ENCODE data around the gene LRRC8E.
"Not testable (repeated sequence)": the region's sequence is repeated elsewhere in the genome, so short reads cannot be mapped to it uniquely, and the experiment has no call there.

Gene LRRC8E

GRCh38 chr19:7883796-7884570, 4.3 kb upstream of the LRRC8E start:
- in situ Hi-C loops (cut with MboI; ENCODE audit: low sequenced_read_pairs), result no loop called here

DNA sequence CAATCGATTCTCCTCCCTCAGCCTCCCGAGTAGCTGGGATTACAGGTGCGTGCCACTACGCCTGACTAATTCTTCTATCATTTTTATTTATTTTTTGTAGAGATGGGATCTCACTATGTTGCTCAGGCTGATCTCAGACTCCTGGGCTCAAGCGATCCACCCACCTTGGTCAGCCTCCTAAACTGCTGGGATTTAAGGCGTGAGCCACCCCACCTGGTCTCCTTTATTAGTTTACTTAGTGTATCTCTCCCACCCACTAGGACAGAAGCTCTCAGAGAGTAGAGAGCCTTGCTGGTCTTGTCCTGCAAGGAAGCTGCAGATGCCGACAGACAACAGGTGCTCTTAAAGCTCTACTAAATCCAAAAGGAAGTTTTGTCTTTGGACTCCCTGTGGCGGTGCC, 2.5 kb upstream of the LRRC8E start:
- in situ Hi-C loops (cut with MboI; ENCODE audit: low sequenced_read_pairs), result no loop called here

DNA sequence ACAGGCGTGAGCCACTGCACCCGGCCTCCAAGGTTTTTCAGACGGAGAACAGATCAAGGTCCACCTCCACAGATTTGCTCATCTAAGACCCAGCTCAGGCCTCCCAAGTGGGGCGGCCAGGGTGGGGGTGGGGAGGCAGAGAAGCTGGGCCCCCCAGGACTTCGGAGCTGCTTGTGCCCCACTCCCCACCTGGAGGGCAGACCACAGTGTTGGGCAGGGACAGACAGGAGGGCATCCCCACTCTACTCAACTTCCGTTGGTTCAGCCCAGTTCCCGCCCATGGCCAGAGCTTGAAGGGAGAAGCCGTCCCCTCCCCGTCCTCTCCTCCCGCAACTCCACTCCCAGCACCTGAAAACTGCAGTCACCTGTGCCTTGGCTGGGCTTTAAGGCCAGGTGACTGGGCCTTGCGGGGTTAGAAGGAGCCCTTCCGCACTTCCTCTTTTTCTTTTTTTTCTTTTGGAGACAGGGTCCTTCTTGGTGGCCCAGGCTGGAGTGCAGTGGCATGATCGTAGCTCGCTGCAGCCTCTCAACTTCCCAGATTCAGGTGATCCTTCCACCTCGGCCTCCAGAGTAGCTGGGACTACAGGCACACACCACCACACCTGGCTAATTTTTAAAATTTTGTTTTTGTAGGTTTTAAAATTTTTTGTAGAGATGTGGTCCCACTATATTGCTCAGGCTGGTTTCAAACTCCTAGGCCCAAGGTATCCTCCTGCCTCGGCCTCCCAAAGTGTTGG, 734 bp upstream of the LRRC8E start:
- in situ Hi-C loops (cut with MboI; ENCODE audit: low sequenced_read_pairs), result no loop called here

DNA sequence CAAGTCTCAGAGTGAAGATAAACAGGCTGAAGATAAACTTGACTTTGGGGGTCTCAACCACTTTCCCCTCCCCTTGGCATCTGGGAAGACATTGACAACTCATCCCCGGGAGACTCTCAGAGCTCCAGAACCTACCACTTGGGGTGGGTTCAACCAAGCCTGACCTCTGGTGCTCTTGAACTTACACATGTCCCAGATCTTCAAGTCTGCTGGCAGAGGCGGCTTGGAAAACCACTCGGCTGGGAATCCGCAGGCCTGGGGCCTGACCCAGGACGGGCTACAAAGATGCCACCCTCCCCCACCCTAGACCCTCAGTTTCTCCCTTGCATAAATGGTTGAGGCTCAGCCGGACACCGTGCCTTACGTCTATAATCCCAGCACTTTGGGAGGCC, 512 bp downstream of the LRRC8E start:
- in situ Hi-C loops (cut with MboI; ENCODE audit: low sequenced_read_pairs), result no loop called here

- in situ Hi-C loops (cut with MboI; ENCODE audit: low sequenced_read_pairs), result not testable (repeated sequence)
Observed at GRCh38 chr19:7893362-7894101, 5.2 kb downstream of the LRRC8E start.

DNA sequence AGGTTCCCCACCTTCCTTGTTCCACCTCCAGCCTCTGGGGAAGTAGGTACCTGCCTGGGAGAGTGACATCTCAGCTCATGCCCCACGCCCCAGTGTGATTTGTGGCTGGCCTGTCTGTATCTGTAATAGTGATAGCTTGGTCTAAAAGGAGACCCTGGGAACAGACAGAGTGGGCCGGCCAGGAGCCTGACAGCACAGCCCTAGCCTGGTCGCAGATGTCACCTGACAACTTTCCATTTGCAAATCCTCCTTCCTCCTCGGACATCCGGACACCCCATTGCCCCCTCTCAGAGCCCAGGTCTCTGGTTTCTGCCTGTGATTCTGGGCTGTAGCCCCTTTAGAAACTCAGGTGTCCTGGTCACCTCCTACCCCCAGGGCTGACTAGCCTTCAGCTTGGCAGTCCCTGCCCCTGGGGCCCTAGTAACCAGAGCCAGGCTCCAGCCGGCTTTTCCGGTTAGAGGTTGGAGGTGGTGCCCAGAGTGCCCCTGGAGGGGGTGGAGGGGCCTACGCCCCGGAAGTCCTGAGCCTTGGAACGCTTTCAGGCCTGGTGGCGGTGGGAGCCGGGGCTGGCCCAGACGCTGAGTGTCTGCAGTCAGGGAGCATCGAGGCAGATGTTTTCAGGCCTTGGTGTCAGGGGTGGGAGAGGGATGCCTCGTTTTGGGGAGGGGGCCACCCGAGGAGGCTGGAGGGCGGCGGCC, 6.5 kb downstream of the LRRC8E start:
- in situ Hi-C loops (cut with MboI; ENCODE audit: low sequenced_read_pairs), result no loop called here

DNA sequence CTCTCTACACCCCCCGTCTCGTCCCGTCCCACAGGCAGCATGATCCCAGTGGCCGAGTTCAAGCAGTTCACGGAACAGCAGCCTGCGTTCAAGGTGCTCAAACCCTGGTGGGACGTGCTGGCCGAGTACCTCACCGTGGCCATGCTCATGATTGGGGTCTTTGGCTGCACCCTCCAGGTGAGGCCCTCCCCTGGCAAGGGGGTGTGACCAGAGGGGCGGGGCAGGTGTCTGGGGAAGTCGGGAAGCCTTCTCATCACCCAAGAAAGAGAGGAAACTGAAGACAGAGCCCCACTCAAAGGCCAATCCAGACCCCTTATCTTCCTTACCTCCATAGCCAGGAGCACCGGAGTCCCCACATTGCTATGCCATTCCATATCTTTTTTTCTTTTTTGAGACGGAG, 7.3 kb downstream of the LRRC8E start:
- in situ Hi-C loops (cut with MboI; ENCODE audit: low sequenced_read_pairs), result no loop called here

GRCh38 chr19:7897292-7897691, 9.0 kb downstream of the LRRC8E start:
- in situ Hi-C loops (cut with MboI; ENCODE audit: low sequenced_read_pairs), result no loop called here

- in situ Hi-C loops (cut with MboI; ENCODE audit: low sequenced_read_pairs), result no loop called here
Observed at GRCh38 chr19:7898967-7899366, 10.7 kb downstream of the LRRC8E start.

DNA sequence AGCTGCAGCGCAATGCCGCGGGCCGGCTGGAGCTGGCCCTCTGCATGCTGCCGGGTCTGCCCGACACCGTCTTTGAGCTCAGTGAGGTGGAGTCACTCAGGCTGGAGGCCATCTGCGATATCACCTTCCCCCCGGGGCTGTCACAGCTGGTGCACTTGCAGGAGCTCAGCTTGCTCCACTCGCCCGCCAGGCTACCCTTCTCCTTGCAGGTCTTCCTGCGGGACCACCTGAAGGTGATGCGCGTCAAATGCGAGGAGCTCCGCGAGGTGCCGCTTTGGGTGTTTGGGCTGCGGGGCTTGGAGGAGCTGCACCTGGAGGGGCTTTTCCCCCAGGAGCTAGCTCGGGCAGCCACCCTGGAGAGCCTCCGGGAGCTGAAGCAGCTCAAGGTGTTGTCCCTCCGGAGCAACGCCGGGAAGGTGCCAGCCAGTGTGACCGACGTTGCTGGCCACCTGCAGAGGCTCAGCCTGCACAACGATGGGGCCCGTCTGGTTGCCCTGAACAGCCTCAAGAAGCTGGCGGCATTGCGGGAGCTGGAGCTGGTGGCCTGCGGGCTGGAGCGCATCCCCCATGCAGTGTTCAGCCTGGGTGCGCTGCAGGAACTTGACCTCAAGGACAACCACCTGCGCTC, 11.6 kb downstream of the LRRC8E start:
- in situ Hi-C loops (cut with MboI; ENCODE audit: low sequenced_read_pairs), result no loop called here

GRCh38 chr19:7900401-7900870, 12.1 kb downstream of the LRRC8E start:
- in situ Hi-C loops (cut with MboI; ENCODE audit: low sequenced_read_pairs), result no loop called here

- in situ Hi-C loops (cut with MboI; ENCODE audit: low sequenced_read_pairs), result no loop called here
Observed at GRCh38 chr19:7900931-7901330, 12.6 kb downstream of the LRRC8E start.

DNA sequence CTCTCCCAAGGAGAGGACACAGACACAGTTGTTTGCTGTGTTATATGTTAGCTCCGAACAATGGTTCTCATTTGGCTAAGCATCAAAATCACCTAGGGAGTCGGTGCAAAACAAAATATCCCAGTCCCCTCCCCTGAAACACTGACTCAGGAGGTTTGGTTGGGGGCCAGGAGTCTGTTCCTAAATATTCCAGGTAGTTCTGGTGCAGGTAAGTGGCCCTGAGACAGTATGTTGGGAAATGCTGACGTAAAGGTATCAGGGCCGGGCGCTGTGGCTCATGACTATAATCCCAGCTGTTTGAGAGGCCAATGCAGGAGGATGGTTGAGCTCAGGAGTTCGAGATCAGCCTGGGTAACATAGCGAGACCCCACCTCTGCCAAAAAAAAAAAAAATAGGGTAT, 13.0 kb downstream of the LRRC8E start:
- in situ Hi-C loops (cut with MboI; ENCODE audit: low sequenced_read_pairs), result no loop called here

DNA sequence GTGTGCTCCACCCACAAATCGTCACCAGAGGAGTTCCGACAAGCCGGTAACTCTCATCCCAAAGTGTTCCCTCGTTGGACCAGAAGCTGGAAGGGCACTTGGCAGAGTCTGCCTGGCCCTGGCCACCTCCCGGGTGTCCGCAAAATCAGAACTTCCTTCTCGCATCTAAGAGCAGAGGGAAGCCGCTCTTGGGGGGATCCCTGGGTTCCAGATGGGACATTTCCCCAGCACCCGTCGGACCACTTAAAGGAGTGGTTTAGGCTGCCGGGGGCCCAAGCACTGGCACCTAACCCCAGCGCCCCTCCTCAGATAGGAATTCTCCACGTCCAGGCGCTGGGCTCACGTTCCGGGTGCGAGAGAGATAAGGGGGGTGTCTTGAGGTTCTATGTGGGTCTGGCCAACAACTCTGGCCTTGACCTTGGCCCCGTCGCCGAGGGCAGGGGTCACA, 14.5 kb downstream of the LRRC8E start:
- in situ Hi-C loops (cut with MboI; ENCODE audit: low sequenced_read_pairs), result no loop called here

GRCh38 chr19:7903244-7904073, 15.1 kb downstream of the LRRC8E start, which contains the start of gene MAP2K7:
Gene MAP2K7 (plus strand): TSS chr19:7903877. CDS start chr19:7903945, 68 bp downstream.
- in situ Hi-C loops (cut with MboI; ENCODE audit: low sequenced_read_pairs), result no loop called here

DNA sequence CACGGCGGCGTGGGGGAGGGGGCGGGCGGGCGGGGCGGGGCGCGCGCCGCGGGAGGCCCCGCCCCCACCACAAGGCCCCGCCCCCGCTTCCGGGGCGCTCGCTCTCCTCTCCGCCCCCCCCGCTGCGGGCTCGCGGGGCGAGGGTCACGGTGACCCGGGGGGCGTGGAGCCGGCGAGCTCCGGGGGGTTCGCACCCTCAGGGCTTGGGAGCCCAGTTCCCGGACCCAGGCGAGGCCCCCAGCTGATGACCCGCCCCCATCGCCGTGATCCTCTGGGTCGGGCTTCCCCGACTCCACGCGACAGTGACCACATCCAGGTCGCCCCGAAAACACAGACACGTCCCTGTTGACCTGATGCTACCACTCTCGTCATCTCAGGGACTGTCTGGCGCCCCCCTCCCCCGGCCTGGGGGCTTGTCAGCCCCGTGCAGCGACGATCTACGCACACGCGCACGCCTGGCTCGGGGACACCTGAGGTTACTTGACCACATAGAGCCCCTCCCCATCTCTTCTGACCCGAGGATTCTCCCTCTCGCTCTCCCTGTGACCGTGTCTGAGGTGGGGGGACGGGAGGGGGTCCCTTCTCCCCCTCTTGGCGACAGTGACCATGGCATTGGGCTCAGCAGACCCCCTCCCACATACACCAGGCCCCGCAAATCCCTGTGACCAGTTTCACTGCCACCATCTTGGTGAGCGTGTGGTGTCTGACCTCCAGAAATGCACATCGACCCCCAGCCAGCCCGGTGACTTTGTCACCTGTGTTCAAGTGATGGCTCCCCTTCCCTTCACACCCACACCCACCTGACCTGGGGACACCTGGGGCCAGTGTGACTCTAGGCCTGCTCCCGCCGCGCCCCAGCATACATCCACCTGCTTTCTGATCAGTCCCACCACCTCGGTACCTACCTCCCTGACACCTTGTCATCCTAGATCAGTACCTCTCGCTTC, 16.0 kb downstream of the LRRC8E start:
- in situ Hi-C loops (cut with MboI; ENCODE audit: low sequenced_read_pairs), result no loop called here

DNA sequence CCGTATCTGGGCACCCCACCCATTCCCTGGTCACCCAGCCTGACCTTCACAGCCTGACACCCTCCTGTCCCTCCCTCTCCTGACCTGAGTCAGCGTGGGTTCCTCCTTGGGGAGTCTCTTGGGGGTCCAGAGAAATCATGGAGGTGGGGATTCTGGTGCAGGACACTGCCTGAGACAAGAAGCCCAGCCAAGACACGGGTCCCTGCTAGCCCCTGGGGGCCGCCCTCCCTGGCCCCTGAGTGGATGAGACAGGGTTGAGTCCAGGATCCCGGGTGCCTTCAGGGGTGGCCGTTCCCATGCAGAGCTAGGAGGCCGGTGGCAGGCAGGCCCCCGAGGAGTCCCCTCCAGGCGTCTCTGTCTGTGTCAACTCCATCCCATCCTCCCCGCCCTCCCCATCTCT, 17.0 kb downstream of the LRRC8E start:
- in situ Hi-C loops (cut with MboI; ENCODE audit: low sequenced_read_pairs), result no loop called here

- in situ Hi-C loops (cut with MboI; ENCODE audit: low sequenced_read_pairs), result no loop called here
Observed at GRCh38 chr19:7905859-7906258, 17.5 kb downstream of the LRRC8E start.

Data from HL-60/S4 treated with phorbol 12-myristate 13-acetate at 8.2 ng/mL for 4 days and 3 days (cell line).